H1 (cell line): Measurements from ENCODE around the gene PDE4D. TPM values are rescaled to one million over a fixed set of nuclear protein-coding genes. Genes with fewer than 3 reads are reported as not detected.

Experiments used
- CTCF ChIA-PET: fragments of 300-600 bp; sonication (Branson Sonifier 250); formaldehyde crosslinking; loops from one replicate; lab custom pipeline; 2021; ENCODE audit not compliant: partially characterized antibody; lab: Charles Lee
- POLR2A ChIA-PET: fragments of 300-600 bp; sonication (Branson Sonifier 250); formaldehyde crosslinking; loops from one replicate; lab custom pipeline; 2021; ENCODE audit warnings: inconsistent platforms; ENCODE audit not compliant: partially characterized antibody; lab: Charles Lee
- DNase-seq, 2 experiments: peaks; one replicate each; pipeline versions ENCODE4 v3.0.0 to v3.0.0-alpha.2; 2010 to 2022; ENCODE audit warnings: low spot score in 2 of 2, low read depth in 1 of 2, mixed read lengths in 1 of 2
- FAIRE-seq: peaks from 2 replicates; lab custom pipeline; 2011; peaks lifted over from hg19 to GRCh38; lab: Jason Lieb, UNC
- H2AFZ ChIP-seq: 2 replicates; pipeline ENCODE4 v1.8.1; 2012; ENCODE audit warnings: low read length, inconsistent platforms
- H2AK5ac ChIP-seq: 2 replicates; pipeline ENCODE4 v1.6.1; 2013; ENCODE audit warnings: low read depth, low read length
- H2BK120ac ChIP-seq: replicated peaks from 2 replicates; pipeline ENCODE3; 2013; ENCODE audit warnings: low read depth, low read length, inconsistent platforms
- H2BK12ac ChIP-seq: 2 replicates; pipeline ENCODE4 v1.6.1; 2013; ENCODE audit warnings: low read depth, low read length
- H2BK15ac ChIP-seq: 2 replicates; pipeline ENCODE4 v1.6.1; 2013; ENCODE audit warnings: low read length
- H2BK20ac ChIP-seq: 2 replicates; pipeline ENCODE4 v1.6.1; 2013; ENCODE audit warnings: low read length
- H2BK5ac ChIP-seq: 2 replicates; pipeline ENCODE4 v1.6.1; 2013; ENCODE audit warnings: low read depth, low read length
- H3K14ac ChIP-seq: 2 replicates; pipeline ENCODE4 v1.6.1; 2013; ENCODE audit warnings: inconsistent platforms; ENCODE audit not compliant: insufficient read length
- H3K18ac ChIP-seq: 2 replicates; pipeline ENCODE4 v1.6.1; 2013; ENCODE audit warnings: low read length; ENCODE audit errors: extremely low read depth
- H3K23ac ChIP-seq: 2 replicates; pipeline ENCODE4 v1.6.1; 2013; ENCODE audit warnings: inconsistent platforms; ENCODE audit not compliant: insufficient read length
- H3K23me2 ChIP-seq: 2 replicates; pipeline ENCODE4 v1.6.1; 2013; ENCODE audit warnings: low read depth, low read length
- H3K27ac ChIP-seq: 2 replicates; pipeline ENCODE4 v1.6.1; 2011; ENCODE audit warnings: low read depth, low read length, inconsistent platforms
- H3K27me3 ChIP-seq, 4 experiments: replicated peaks in 1 of 4; 1 replicate in 1 of 4; 2 replicates in 3 of 4; pipeline versions ENCODE4 v1.6.1 to v1.8.1; 2011 to 2013; ENCODE audit warnings: low read length in 3 of 4, mild to moderate bottlenecking in 3 of 4, inconsistent platforms in 2 of 4, mixed read lengths in 2 of 4, moderate library complexity in 1 of 4; ENCODE audit not compliant: control insufficient read depth in 3 of 4, insufficient read depth in 3 of 4; ENCODE audit errors: extremely low read depth in 1 of 4
- H3K36me3 ChIP-seq, 4 experiments: 2 replicates each; pipeline versions ENCODE4 v1.6.1 to v1.8.1; 2011 to 2013; ENCODE audit warnings: mild to moderate bottlenecking in 4 of 4, low read length in 3 of 4, moderate library complexity in 2 of 4, control low read depth in 1 of 4, inconsistent platforms in 1 of 4; ENCODE audit not compliant: insufficient read depth in 4 of 4, control insufficient read depth in 2 of 4
- H3K4ac ChIP-seq: replicated peaks from 2 replicates; pipeline ENCODE3; 2013; ENCODE audit warnings: low read length, low read depth, mixed read lengths, inconsistent platforms; ENCODE audit not compliant: insufficient read length
- H3K4me1 ChIP-seq, 4 experiments: replicated peaks in 1 of 4; 1 replicate in 1 of 4; 2 replicates in 3 of 4; pipeline versions ENCODE4 v1.6.1 to v1.8.1; 2011 to 2013; ENCODE audit warnings: low read length in 3 of 4, inconsistent platforms in 2 of 4, mixed read lengths in 1 of 4; ENCODE audit not compliant: insufficient read depth in 4 of 4, control insufficient read depth in 3 of 4
- H3K4me2 ChIP-seq, 2 experiments: 2 replicates each; pipeline versions ENCODE4 v1.6.1 to v1.8.1; 2011 to 2013; ENCODE audit warnings: low read depth in 2 of 2, low read length in 2 of 2, control low read depth in 1 of 2, inconsistent platforms in 1 of 2, mild to moderate bottlenecking in 1 of 2; ENCODE audit not compliant: insufficient read depth in 1 of 2
- H3K4me3 ChIP-seq, 4 experiments: fragments of 200-600, 300-600 bp in 1 of 4; sonication (generic), shearing (Covaris generic), sonication (Bioruptor Twin) in 1 of 4; 2 replicates each; pipeline versions ENCODE4 v1.5.1 to v1.8.1; 2011 to 2016; ENCODE audit warnings: low read length in 4 of 4, low read depth in 3 of 4, control low read depth in 2 of 4, inconsistent platforms in 2 of 4, mild to moderate bottlenecking in 2 of 4, mixed read lengths in 1 of 4, moderate library complexity in 1 of 4; ENCODE audit not compliant: insufficient read depth in 2 of 4; ENCODE audit errors: extremely low read depth in 1 of 4
- H3K56ac ChIP-seq: replicated peaks from 2 replicates; pipeline ENCODE3; 2013; ENCODE audit warnings: low read depth, mild to moderate bottlenecking, mixed read lengths, low read length, inconsistent platforms; ENCODE audit not compliant: insufficient read length
- H3K79me1 ChIP-seq: 2 replicates; pipeline ENCODE4 v1.6.1; 2013; ENCODE audit warnings: low read depth, low read length, control low read depth
- H3K79me2 ChIP-seq, 2 experiments: 2 replicates each; pipeline versions ENCODE4 v1.6.1 to v1.8.1; 2012 to 2013; ENCODE audit warnings: low read length in 2 of 2, mild to moderate bottlenecking in 2 of 2, inconsistent platforms in 1 of 2; ENCODE audit not compliant: insufficient read depth in 2 of 2, control insufficient read depth in 1 of 2
- H3K9ac ChIP-seq, 4 experiments: replicated peaks in 1 of 4; 1 replicate in 1 of 4; 2 replicates in 3 of 4; pipeline versions ENCODE4 v1.6.1 to v1.8.1; 2011 to 2013; ENCODE audit warnings: low read depth in 3 of 4, low read length in 3 of 4, control low read depth in 2 of 4, mild to moderate bottlenecking in 2 of 4, moderate library complexity in 2 of 4, inconsistent platforms in 1 of 4; ENCODE audit errors: extremely low read depth in 1 of 4
- H3K9me3 ChIP-seq, 2 experiments: 2 replicates each; pipeline versions ENCODE4 v1.6.1 to v1.8.1; 2012 to 2013; ENCODE audit warnings: mild to moderate bottlenecking in 2 of 2, moderate library complexity in 2 of 2, control low read depth in 1 of 2, inconsistent platforms in 1 of 2, low read depth in 1 of 2, low read length in 1 of 2, mixed read lengths in 1 of 2; ENCODE audit not compliant: insufficient read depth in 2 of 2
- H4K20me1 ChIP-seq, 2 experiments: replicated peaks in 1 of 2; 2 replicates each; pipeline versions ENCODE3 to v1.8.1; 2011 to 2013; ENCODE audit warnings: inconsistent platforms in 2 of 2, low read length in 2 of 2, mild to moderate bottlenecking in 1 of 2; ENCODE audit not compliant: insufficient read depth in 2 of 2, control insufficient read depth in 1 of 2
- H4K5ac ChIP-seq: 2 replicates; pipeline ENCODE4 v1.6.1; 2013; ENCODE audit warnings: low read length, low read depth, mixed read lengths, inconsistent platforms; ENCODE audit not compliant: insufficient read length
- H4K8ac ChIP-seq: 2 replicates; pipeline ENCODE4 v1.8.0; 2013; ENCODE audit warnings: mild to moderate bottlenecking, moderate library complexity, low read length, inconsistent platforms; ENCODE audit not compliant: insufficient read depth; ENCODE audit errors: extremely low read depth
- H4K91ac ChIP-seq: replicated peaks from 2 replicates; pipeline ENCODE3; 2013; ENCODE audit warnings: low read length, mixed read lengths, inconsistent platforms; ENCODE audit not compliant: insufficient read length
- WGBS, 2 experiments: shearing (Covaris generic) in 1 of 2; methylation state at CpG; one replicate each; pipeline versions ENCODE4 v1.1.6 to v1.1.7; 2013 to 2015; ENCODE audit warnings: low lambda C conversion rate in 2 of 2, mixed read lengths in 2 of 2, inconsistent platforms in 1 of 2, low coverage in 1 of 2, missing lambda C conversion rate in 1 of 2; ENCODE audit not compliant: insufficient replicate concordance in 2 of 2, insufficient coverage in 1 of 2, insufficient read length in 1 of 2; ENCODE audit errors: extremely low coverage in 1 of 2, missing lambda C conversion rate in 1 of 2; 5-methylcytosine and 5-hydroxymethylcytosine counted together
- polyA plus RNA-seq, 7 experiments: library from polyadenylated mRNA; depleted of rRNA in 3 of 7; stranded (reverse) in 5 of 7; unstranded in 2 of 7; fragments of >200 nt in 5 of 7; fragments of 200-250 nt in 2 of 7; gene quantifications; 1 replicate in 5 of 7; 2 replicates in 1 of 7; 4 replicates in 1 of 7; pipeline versions ENCODE4 v1.2.1 to v1.2.3, GENCODE V29; 2011 to 2013; ENCODE audit warnings: missing spikeins in 2 of 7, mixed read lengths in 2 of 7
- total RNA-seq: library from RNA; stranded (reverse); fragmentation: NEBNext Ultra II Directional; extraction: Animal tissue kit (Norgen Biotek cat#: 25700); gene quantifications from 2 replicates; pipeline ENCODE4 v1.2.1, GENCODE V29; 2021

Gene PDE4D
- total and polyA plus RNA-seq, 2 of the 8 experiments (the other 6 are each of a cell fraction or from before 2014, with no cell fraction given) = 2.3 to 3.7 TPM

DNA sequence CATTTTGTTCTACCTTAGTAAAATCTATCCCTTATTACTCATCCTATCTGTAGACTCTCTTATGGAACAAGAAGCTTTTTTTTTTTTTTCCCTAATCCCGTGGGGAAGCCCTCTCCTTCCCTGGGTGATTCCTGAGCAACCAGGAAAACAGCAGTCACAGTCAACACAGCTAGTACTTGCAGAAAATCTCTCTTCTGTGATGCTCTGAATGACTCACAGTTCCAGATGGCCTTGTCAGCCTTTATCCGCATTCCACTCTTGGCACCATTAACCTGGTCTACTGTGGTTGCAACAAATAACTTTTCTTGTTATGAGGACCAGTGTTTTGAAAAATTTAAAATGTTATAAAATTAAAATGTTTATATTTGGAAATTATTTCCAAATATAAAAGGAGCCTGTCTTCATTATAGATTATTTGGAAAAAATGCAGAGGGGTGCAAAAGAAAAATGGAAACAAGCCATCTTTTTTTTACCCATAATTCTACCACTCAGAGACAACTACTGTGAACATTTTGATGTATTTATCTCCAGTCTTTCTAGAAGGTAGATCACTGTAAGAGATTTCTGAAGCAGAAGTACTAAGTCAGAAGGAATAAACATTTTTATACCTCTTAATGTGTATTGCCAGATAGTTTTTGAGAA lies 824.0 kb downstream of the PDE4D start:
- Histone ChIP-seq H2BK120ac (no peak overlapping the region), H2BK15ac (no peak overlapping the region), H4K91ac (no peak overlapping the region), H2BK12ac (no peak overlapping the region), H3K4me3 (no peak overlapping the region), H3K4me1 (no peaks in the 10 kb centered on the region), H3K36me3 (no peaks in the 10 kb centered on the region), H2BK20ac (no peak overlapping the region), H4K8ac (no peak overlapping the region), H4K5ac (no peak overlapping the region), H3K27me3 (no peaks in the 10 kb centered on the region), H3K23ac (no peak overlapping the region), H3K27ac (no peak overlapping the region), H2AFZ (no peak overlapping the region), H3K9me3 (no peaks in the 10 kb centered on the region), H3K14ac (no peak overlapping the region), H4K20me1 (no peaks in the 10 kb centered on the region), H3K9ac (no peak overlapping the region), H2AK5ac (no peak overlapping the region), H3K56ac (no peak overlapping the region), H3K4me2 (no peak overlapping the region), H2BK5ac (no peak overlapping the region), H3K23me2 (no peaks in the 10 kb centered on the region), H3K18ac (no peak overlapping the region), H3K79me2 (no peaks in the 10 kb centered on the region), H3K79me1 (no peaks in the 10 kb centered on the region), H3K4ac (no peak overlapping the region)
- no peak for FAIRE-seq
- WGBS, 2 experiments = 70% methylated on average over 2 of the region's 2 CpGs; no CpG with 5 or more reads in 1 of the 2 experiments
- ChIA-PET POLR2A (no interaction called here), CTCF (no interaction called here)
- no peak for DNase-seq
